Neuron (in vitro differentiated cells): ENCODE measurements around the gene SLC5A10.

Experiments
- H2AFZ ChIP-seq: one replicate; pipeline ENCODE4 v1.6.1; 2013; ENCODE audit warnings: low read depth, mild to moderate bottlenecking, inconsistent platforms, low read length, moderate library complexity
- H3K27me3 ChIP-seq: one replicate; pipeline ENCODE4 v1.6.1; 2013; ENCODE audit warnings: low read length; ENCODE audit not compliant: insufficient read depth
- H3K36me3 ChIP-seq: one replicate; pipeline ENCODE4 v1.6.1; 2013; ENCODE audit warnings: low read length; ENCODE audit not compliant: insufficient read depth
- H3K4me1 ChIP-seq: one replicate; pipeline ENCODE4 v1.6.1; 2013; ENCODE audit warnings: low read length; ENCODE audit not compliant: insufficient read depth
- H3K4me3 ChIP-seq: 2 replicates; pipeline ENCODE4 v1.5.1; 2013; ENCODE audit warnings: mild to moderate bottlenecking, low read length, moderate library complexity
- H3K9me3 ChIP-seq: one replicate; pipeline ENCODE4 v1.6.1; 2013; ENCODE audit warnings: low read length

SLC5A10 gene

GRCh38 chr17:18975597-18975996 lies 23.6 kb downstream of the SLC5A10 start:
- no peaks in the 10 kb centered on the region for H3K4me1 ChIP-seq
- H3K27me3 ChIP-seq = peaks cover 3% of the 10 kb centered on the region
- no peak overlapping the region for H2AFZ ChIP-seq
- no peaks in the 10 kb centered on the region for H3K36me3 ChIP-seq
- H3K4me3 ChIP-seq = no peak overlapping the region
- no peaks in the 10 kb centered on the region for H3K9me3 ChIP-seq

- no peaks in the 10 kb centered on the region for H3K4me1 ChIP-seq
- peaks cover 3% of the 10 kb centered on the region for H3K27me3 ChIP-seq
- H3K36me3 ChIP-seq = no peaks in the 10 kb centered on the region
- no peaks in the 10 kb centered on the region for H3K9me3 ChIP-seq
- H3K4me3 ChIP-seq = no peak overlapping the region
- H2AFZ ChIP-seq = no peak overlapping the region
These were observed 24.2 kb downstream of the SLC5A10 start for GRCh38 chr17:18976201-18976600.

GRCh38 chr17:18977021-18977420 lies 25.1 kb downstream of the SLC5A10 start:
- Histone ChIP-seq H3K27me3 (peaks cover 3% of the 10 kb centered on the region), H2AFZ (no peak overlapping the region)

GRCh38 chr17:18977646-18978045 lies 25.7 kb downstream of the SLC5A10 start:
- H3K9me3 ChIP-seq = no peaks in the 10 kb centered on the region
- H3K4me1 ChIP-seq = no peaks in the 10 kb centered on the region
- no peak overlapping the region for H3K4me3 ChIP-seq
- no peaks in the 10 kb centered on the region for H3K36me3 ChIP-seq
- peaks cover 3% of the 10 kb centered on the region for H3K27me3 ChIP-seq
- no peak overlapping the region for H2AFZ ChIP-seq

More at GRCh38 chr17:18977021-18977420, 25.1 kb downstream of the SLC5A10 start:
- Histone ChIP-seq H3K4me1 (no peaks in the 10 kb centered on the region), H3K4me3 (no peak overlapping the region), H3K36me3 (no peaks in the 10 kb centered on the region), H3K9me3 (no peaks in the 10 kb centered on the region)

GRCh38 chr17:18978050-18978449 lies 26.1 kb downstream of the SLC5A10 start:
- Histone ChIP-seq H3K4me1 (no peaks in the 10 kb centered on the region), H3K36me3 (no peaks in the 10 kb centered on the region), H3K4me3 (no peak overlapping the region), H3K9me3 (no peaks in the 10 kb centered on the region), H3K27me3 (peaks cover 3% of the 10 kb centered on the region), H2AFZ (no peak overlapping the region)

- no peaks in the 10 kb centered on the region for H3K4me1 ChIP-seq
- peaks cover 3% of the 10 kb centered on the region for H3K27me3 ChIP-seq
- no peaks in the 10 kb centered on the region for H3K36me3 ChIP-seq
- no peaks in the 10 kb centered on the region for H3K9me3 ChIP-seq
- no peak overlapping the region for H2AFZ ChIP-seq
- H3K4me3 ChIP-seq = no peak overlapping the region
These were observed 26.7 kb downstream of the SLC5A10 start for GRCh38 chr17:18978655-18979054.

GRCh38 chr17:18980682-18981334 lies 28.8 kb downstream of the SLC5A10 start:
- Histone ChIP-seq H3K36me3 (no peaks in the 10 kb centered on the region), H3K4me1 (no peaks in the 10 kb centered on the region), H3K27me3 (peaks cover 3% of the 10 kb centered on the region), H3K4me3 (no peak overlapping the region), H3K9me3 (no peaks in the 10 kb centered on the region), H2AFZ (no peak overlapping the region)

GRCh38 chr17:18981335-18981641 lies 29.3 kb downstream of the SLC5A10 start:
- H3K4me3 ChIP-seq = no peak overlapping the region

GRCh38 chr17:18981642-18982424 lies 29.9 kb downstream of the SLC5A10 start:
- Histone ChIP-seq H3K36me3 (no peaks in the 10 kb centered on the region), H2AFZ (no peak overlapping the region)

More at GRCh38 chr17:18981335-18981641, 29.3 kb downstream of the SLC5A10 start:
- Histone ChIP-seq H3K36me3 (no peaks in the 10 kb centered on the region), H3K27me3 (peaks cover 3% of the 10 kb centered on the region), H2AFZ (no peak overlapping the region), H3K9me3 (no peaks in the 10 kb centered on the region), H3K4me1 (no peaks in the 10 kb centered on the region)

GRCh38 chr17:18984273-18985114 lies 32.5 kb downstream of the SLC5A10 start:
- no peak overlapping the region for H2AFZ ChIP-seq
- H3K4me3 ChIP-seq = no peak overlapping the region
- peaks cover 3% of the 10 kb centered on the region for H3K27me3 ChIP-seq
- H3K36me3 ChIP-seq = no peaks in the 10 kb centered on the region
- H3K4me1 ChIP-seq = no peaks in the 10 kb centered on the region
- H3K9me3 ChIP-seq = no peaks in the 10 kb centered on the region

More at GRCh38 chr17:18981642-18982424, 29.9 kb downstream of the SLC5A10 start:
- Histone ChIP-seq H3K4me1 (no peaks in the 10 kb centered on the region), H3K4me3 (no peak overlapping the region), H3K27me3 (peaks cover 3% of the 10 kb centered on the region), H3K9me3 (no peaks in the 10 kb centered on the region)

- Histone ChIP-seq H3K4me3 (no peak overlapping the region), H2AFZ (no peak overlapping the region), H3K36me3 (no peaks in the 10 kb centered on the region), H3K4me1 (no peaks in the 10 kb centered on the region), H3K27me3 (peaks cover 3% of the 10 kb centered on the region), H3K9me3 (no peaks in the 10 kb centered on the region)
These were observed 33.5 kb downstream of the SLC5A10 start for GRCh38 chr17:18985475-18985874.

GRCh38 chr17:18986541-18987229 lies 34.7 kb downstream of the SLC5A10 start:
- no peaks in the 10 kb centered on the region for H3K36me3 ChIP-seq
- H3K4me3 ChIP-seq = no peak overlapping the region
- H3K4me1 ChIP-seq = no peaks in the 10 kb centered on the region
- no peak overlapping the region for H2AFZ ChIP-seq
- peaks cover 2% of the 10 kb centered on the region for H3K27me3 ChIP-seq
- no peaks in the 10 kb centered on the region for H3K9me3 ChIP-seq
